HG03469 (cell line): ENCODE data around the gene TBX2.
"Not testable (repeated sequence)": the region's sequence is repeated elsewhere in the genome, so short reads cannot be mapped to it uniquely, and the experiment has no call there.

ENCODE experiments used
- ATAC-seq: cut with Tn5 transposase; IDR thresholded peaks from one replicate; pipeline ENCODE4 v1.9.1; 2021; ENCODE audit warnings: mild to moderate bottlenecking, moderate library complexity, moderate number of reproducible peaks; ENCODE audit not compliant: unreplicated experiment

TBX2 gene

DNA sequence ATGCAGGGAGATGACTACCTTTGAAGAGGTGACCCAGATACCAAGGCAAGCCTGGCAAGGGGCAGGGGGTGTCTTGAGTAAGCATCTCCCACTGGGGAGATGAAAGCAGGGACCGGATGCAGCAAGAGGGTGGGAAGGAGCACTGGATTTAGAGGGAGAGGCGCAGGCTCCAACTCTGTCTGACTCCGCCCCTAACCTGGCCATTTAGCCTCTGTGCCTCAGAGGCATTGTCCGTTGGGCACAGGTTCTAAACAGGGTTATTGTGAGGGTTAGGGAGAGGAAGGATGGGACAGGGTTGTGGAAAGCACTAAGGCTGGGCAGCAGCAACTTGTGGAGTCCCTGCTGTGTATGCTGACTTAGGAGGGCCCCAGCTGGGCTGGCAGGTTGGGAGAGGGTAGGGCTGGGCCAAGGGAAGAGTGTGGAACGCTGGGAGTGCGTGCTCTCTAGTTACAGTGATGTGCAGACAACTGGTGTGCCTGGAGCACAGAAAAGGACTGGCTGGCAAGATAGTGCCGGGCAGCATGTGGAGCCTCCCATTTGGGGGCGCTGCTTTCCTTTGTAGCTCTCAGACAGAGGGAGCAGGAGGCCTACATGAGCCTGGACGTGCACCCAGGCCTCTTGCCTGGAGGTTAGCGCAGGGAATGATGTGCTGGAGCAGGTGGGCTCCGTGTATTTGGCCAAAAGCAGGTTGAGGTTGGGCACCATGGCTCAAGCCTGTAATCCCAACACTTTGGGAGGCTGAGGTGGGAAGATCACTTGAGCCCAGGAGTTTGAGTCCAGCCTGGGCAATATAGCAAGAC lies 26.2 kb downstream of the TBX2 start:
- no peak for ATAC-seq

- no peak for ATAC-seq
Observed at GRCh38 chr17:61426482-61427304, 27.1 kb downstream of the TBX2 start.

DNA sequence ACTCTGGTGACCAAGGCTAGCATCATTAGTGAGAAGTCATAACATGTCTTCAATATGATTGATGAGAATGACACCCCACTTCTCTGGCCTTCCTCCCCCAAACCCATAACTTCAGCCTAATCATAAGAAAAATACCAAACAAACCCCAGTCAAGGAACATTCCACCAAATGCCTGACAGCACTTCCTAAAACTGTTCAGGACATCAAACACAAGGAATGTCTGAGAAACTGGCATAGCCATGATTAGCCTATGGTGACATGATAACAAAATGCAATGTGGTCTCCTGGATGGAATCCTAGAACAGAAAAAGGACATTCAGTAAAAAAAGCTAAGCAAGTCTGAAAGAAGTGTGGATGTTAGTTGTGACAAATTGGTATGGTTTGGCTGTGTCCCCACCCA lies 27.9 kb downstream of the TBX2 start:
- no peak for ATAC-seq

DNA sequence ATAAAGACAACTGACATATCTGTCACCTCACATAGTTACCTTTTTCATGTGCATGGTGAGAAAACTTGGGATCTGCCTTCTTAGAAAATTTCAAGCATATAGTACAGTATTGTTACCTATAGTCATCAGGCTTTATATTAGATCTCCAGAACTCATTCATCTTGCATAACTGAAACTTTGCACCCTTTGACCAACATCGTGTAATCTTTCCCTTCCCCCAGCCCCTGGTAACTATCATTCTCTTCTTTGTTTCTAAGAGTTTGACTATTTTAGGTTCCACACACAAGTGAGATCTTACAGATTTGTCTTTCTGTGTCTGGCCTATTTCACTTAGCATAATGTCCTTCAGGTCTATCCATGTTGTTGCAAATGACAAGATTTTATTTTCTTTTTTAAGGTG lies 29.6 kb downstream of the TBX2 start:
- ATAC-seq = no peak

GRCh38 chr17:61429831-61430230 lies 30.2 kb downstream of the TBX2 start:
- ATAC-seq = not testable (repeated sequence)

DNA sequence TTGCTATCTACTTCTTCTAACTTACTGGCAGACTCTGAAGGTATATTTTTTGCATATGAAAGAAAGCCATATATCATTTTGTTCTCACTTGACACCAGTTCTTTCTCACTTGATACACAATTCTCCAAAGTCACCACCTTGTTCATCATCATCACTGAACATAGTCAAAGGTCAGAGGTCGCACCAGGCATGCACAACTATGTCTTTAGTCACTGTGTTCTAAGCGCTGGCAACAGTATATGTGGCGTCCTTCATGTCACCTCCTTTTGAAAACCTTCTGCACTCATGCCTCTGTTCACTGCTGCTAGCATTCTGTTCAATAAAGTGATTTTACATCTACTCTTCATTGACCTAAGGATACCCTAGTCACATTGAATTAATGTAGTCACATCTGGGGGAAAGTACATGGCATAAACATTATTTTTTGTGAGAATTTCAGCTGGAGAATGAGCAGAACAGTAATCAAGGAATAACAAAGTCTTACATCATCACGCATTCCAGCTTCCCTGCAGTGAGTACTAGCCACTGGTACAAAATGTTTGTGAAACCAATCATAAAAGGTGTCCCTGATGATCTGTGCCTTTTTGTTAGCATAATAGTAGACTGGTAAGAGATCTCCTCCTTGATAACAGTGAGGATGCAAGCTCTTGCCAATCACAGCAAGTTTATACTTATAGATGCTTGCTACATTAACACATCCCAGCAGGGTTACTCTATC lies 32.1 kb downstream of the TBX2 start:
- ATAC-seq = no peak

DNA sequence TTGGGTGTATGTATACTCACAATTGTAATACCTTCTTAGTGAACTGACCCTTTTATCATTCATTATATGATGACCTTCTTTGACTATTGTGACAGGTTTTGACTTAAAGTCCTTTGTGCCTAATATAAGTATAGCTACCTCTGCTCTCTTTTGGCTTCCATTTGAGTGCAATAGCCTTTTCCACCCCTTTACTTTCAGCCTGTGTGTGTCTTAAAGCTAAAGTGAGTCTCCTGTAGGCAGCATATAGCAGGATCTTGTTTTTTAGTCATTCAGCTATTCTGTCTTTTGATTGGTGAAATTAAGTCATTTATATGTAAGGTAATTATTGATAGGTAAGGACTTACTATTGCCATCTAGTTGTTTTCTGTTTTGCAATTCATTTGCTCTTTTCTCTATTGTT lies 36.6 kb downstream of the TBX2 start:
- ATAC-seq = no peak

GRCh38 chr17:61436995-61437704 lies 37.5 kb downstream of the TBX2 start:
- ATAC-seq = no peak

DNA sequence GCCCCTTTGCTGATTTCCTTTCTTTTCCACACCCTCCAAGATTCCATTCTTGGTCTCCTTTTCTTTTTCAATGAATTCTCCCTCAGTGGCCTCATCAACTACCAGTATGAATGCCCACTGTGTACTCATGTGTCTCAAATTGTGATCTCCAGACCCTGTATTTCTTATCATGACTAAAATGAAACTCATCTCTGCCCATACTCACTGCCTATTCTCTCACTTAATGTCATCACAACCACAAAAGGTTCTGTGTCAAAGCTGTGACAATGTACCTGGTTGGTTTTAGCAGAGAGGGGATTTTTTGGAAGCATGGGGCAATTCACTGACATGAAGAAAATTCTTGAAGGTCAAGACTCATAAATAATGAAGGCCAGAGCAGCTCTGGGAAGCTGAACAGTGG lies 41.1 kb downstream of the TBX2 start:
- ATAC-seq = no peak

- not testable (repeated sequence) for ATAC-seq
Observed at GRCh38 chr17:61441507-61441906, 41.9 kb downstream of the TBX2 start.

GRCh38 chr17:61442136-61442775 lies 42.6 kb downstream of the TBX2 start:
- no peak for ATAC-seq

- ATAC-seq = no peak
Observed at GRCh38 chr17:61442878-61443474, 43.3 kb downstream of the TBX2 start.

GRCh38 chr17:61443475-61443882 lies 43.8 kb downstream of the TBX2 start:
- ATAC-seq = no peak

DNA sequence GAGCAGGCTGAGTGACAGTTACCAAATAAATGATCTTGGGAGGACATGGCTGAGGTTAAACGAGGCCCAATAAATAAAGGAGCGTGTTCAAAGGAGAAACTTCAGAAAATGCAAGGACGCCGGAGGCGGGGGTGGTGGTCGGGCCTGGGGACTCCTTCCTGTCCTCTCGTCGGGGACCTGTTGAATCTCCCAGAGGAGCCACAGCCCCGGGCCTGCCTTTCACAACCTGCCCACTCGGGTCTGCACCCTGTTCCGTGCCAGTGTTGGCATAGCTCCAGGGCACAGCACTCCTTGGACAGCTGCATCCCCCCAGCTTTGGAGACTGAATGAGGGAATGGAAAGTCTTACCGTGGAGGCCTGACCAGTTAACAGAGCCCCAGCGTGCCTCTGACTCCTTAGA lies 44.4 kb downstream of the TBX2 start:
- no peak for ATAC-seq

- no peak for ATAC-seq
Observed at GRCh38 chr17:61444831-61445230, 45.2 kb downstream of the TBX2 start.

DNA sequence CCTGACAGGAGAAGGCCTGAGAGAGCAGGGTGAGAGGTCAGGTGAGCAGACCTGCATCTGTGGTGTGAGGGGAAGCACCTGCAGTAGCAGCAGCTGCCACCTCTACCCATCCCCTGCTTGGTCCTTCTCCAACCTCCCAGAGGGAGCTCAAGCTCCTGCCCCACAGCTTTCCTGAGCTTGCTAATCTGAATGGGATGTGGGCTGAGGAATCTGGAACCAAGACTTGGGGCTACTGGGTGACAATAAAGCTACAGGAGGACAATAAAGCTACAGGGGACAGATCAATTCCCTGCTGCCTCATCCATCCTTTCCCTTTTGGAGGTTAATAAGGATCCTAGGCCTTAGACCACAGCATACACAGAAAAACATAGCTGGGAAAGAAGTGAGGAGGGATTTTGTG lies 47.7 kb downstream of the TBX2 start:
- ATAC-seq = no peak

DNA sequence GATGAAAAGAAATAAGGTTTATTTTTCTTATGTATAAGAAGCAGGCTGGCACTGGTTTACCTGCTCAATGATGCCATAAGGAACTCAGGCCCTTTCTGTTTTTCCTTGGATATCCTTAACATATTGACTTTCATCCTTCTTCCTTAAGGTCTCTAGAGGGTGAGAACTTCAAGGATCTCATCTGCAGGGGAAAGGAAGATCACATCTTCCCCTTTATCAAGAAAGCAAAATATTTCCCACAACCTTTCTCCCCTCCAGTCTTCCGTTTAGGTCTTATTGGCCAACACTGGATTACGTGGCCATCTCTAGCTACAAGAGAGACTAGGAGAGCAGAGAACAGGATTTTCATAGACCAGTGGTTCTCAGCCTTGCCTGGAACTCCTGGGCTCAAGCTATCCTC lies 48.4 kb downstream of the TBX2 start:
- ATAC-seq = no peak

DNA sequence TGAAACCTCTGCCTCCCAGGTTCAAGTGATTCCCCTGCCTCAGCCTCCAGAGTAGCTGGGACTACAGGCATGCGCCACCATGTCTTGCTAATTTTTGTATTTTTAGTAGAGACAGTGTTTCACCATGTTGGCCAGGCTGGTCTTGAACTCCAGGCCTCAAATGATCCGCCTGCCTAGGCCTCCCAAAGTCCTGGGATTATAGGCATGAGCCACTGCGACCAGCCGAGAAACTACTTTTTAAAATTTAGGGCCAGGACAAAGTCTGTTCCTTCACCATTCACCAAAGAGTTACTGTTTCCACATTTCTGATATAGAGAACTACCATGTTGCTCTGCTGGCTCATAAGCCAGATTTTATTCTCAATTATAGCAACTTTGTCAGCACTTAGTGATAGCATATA lies 49.5 kb downstream of the TBX2 start:
- not testable (repeated sequence) for ATAC-seq

- ATAC-seq = no peak
Observed at GRCh38 chr17:61449707-61450640, 50.3 kb downstream of the TBX2 start.
